Caco-2 (cell line): ENCODE results near the gene CTSZ. TPM values are rescaled to one million over a fixed set of nuclear protein-coding genes. Genes with fewer than 3 reads are reported as not detected.

Experiments used
- BruUV-seq: library from RNA; stranded (reverse); fragments of 400-500 nt; replicated peaks from 2 replicates; lab custom pipeline; 2021; lab: Mats Ljungman, UMichigan
- CTCF ChIA-PET: fragments of 300-600 bp; sonication (Branson Sonifier 250); formaldehyde crosslinking; loops from one replicate; lab custom pipeline; 2022; ENCODE audit warnings: antibody characterized with exemption; lab: Charles Lee
- POLR2A ChIA-PET: fragments of 300-600 bp; sonication (Branson Sonifier 250); formaldehyde crosslinking; loops from one replicate; lab custom pipeline; 2022; ENCODE audit warnings: antibody characterized with exemption; lab: Charles Lee
- DNase-seq, 2 experiments: peaks; one replicate each; pipeline versions ENCODE4 v3.0.0 to v3.0.0-alpha.2; 2020 to 2022
- H3K27me3 ChIP-seq: replicated peaks from 2 replicates; pipeline ENCODE4 v1.6.0; 2011; ENCODE audit warnings: low read length; ENCODE audit not compliant: control insufficient read depth, insufficient read depth
- H3K36me3 ChIP-seq: 2 replicates; pipeline ENCODE4 v1.5.1; 2011; ENCODE audit warnings: low read length; ENCODE audit not compliant: control insufficient read depth, insufficient read depth
- H3K4me1 ChIP-seq: fragments of 250-450 bp; sonication (Bioruptor Pico); 2 replicates; pipeline ENCODE4 v1.5.1; 2020; ENCODE audit warnings: mild to moderate bottlenecking
- H3K4me3 ChIP-seq: 2 replicates; pipeline ENCODE4 v1.5.1; 2011; ENCODE audit warnings: low read depth, mild to moderate bottlenecking, control low read depth, low read length
- H3K9me3 ChIP-seq: fragments of 250-450 bp; sonication (Bioruptor Pico); 2 replicates; pipeline ENCODE4 v1.5.1; 2020; ENCODE audit warnings: mild to moderate bottlenecking, moderate library complexity
- H3K27ac Mint-ChIP-seq: one replicate; pipeline ENCODE4 v1.8.0; 2022; ENCODE audit warnings: mixed read lengths; ENCODE audit not compliant: unreplicated experiment
- H3K27me3 Mint-ChIP-seq: one replicate; pipeline ENCODE4 v1.8.0; 2022; ENCODE audit warnings: mixed read lengths; ENCODE audit not compliant: insufficient read depth, unreplicated experiment
- H3K36me3 Mint-ChIP-seq: one replicate; pipeline ENCODE4 v1.8.0; 2022; ENCODE audit warnings: mild to moderate bottlenecking, mixed read lengths; ENCODE audit not compliant: insufficient read depth, unreplicated experiment
- H3K4me1 Mint-ChIP-seq: one replicate; pipeline ENCODE4 v1.8.0; 2022; ENCODE audit warnings: low read depth, mixed read lengths; ENCODE audit not compliant: unreplicated experiment
- H3K4me3 Mint-ChIP-seq: one replicate; pipeline ENCODE4 v1.8.0; 2022; ENCODE audit warnings: mild to moderate bottlenecking, moderate library complexity, mixed read lengths; ENCODE audit not compliant: unreplicated experiment
- H3K9me3 Mint-ChIP-seq: one replicate; pipeline ENCODE4 v1.8.0; 2022; ENCODE audit warnings: mixed read lengths; ENCODE audit not compliant: unreplicated experiment
- intact Hi-C: fragments of 100-400 bp; cut with micrococcal nuclease; formaldehyde crosslinking; loops from one replicate; pipeline ENCODE4 v1.10.0; 2022; ENCODE audit not compliant: unreplicated experiment
- total RNA-seq: library from RNA; stranded (reverse); gene quantifications from 2 replicates; pipeline ENCODE4 v1.2.3, GENCODE V29; 2022
- TF ChIP-seq, protein P1 (sequence below), 2 experiments: fragments of 200-600 bp in 1 of 2; IDR thresholded peaks; 1 replicate in 1 of 2; 2 replicates in 1 of 2; pipeline versions ENCODE4 v1.5.1 to v1.8.0; 2011 to 2022; ENCODE audit warnings: antibody characterized with exemption in 1 of 2, control low read depth in 1 of 2, inconsistent platforms in 1 of 2, low read depth in 1 of 2, low read length in 1 of 2, mild to moderate bottlenecking in 1 of 2, moderate library complexity in 1 of 2; ENCODE audit not compliant: insufficient read depth in 1 of 2, severe bottlenecking in 1 of 2, unreplicated experiment in 1 of 2

CTSZ gene
- total RNA-seq, 1 experiment from 2014 or later, result 228 TPM

DNA sequence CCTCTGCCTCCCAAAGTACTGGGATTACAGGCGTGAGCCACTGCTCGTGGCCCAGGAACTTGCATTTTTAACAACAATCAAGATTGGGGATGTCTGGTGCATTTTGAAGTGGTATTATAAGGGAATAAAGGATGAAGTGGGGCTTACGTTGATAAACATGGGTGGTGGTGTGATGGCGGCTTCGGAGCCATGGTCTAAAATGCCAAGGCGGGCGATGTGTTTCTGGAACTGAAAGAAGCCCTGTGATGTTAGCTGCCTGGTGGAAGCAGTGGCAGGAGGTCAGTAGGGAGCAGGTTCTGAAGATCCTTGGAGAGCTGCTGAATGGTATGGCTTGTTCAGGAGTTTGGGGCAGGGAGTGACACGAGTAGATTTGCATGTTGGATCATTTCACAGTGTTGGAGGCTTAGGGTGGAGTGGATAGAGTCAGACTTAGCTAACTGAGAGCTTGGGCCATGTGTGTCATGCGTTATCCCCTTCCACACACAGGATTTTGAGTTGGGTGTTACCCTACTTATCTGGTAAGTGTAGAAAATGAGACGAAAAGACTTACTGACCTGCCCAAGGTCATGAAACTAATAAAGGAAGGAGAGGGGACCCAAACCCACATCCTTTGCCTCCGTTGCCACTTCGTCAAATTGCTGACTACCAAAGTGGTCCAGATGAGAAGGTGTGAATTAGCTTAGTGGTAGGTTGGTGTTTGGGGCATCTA is 24.5 kb downstream of the CTSZ start:
- BruUV-seq, result TSS peak; percentile 50
- TF ChIP-seq, protein P1, sequence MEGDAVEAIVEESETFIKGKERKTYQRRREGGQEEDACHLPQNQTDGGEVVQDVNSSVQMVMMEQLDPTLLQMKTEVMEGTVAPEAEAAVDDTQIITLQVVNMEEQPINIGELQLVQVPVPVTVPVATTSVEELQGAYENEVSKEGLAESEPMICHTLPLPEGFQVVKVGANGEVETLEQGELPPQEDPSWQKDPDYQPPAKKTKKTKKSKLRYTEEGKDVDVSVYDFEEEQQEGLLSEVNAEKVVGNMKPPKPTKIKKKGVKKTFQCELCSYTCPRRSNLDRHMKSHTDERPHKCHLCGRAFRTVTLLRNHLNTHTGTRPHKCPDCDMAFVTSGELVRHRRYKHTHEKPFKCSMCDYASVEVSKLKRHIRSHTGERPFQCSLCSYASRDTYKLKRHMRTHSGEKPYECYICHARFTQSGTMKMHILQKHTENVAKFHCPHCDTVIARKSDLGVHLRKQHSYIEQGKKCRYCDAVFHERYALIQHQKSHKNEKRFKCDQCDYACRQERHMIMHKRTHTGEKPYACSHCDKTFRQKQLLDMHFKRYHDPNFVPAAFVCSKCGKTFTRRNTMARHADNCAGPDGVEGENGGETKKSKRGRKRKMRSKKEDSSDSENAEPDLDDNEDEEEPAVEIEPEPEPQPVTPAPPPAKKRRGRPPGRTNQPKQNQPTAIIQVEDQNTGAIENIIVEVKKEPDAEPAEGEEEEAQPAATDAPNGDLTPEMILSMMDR (IDR thresholded peaks at IDR 0.05; ENCODE audit: insufficient read depth in 1 of 2, low read depth in 1 of 2, low read length in 1 of 2, severe bottlenecking in 1 of 2, unreplicated experiment in 1 of 2), result no peak
- Mint-ChIP-seq H3K4me1 (peaks cover 21% of the 10 kb centered on the region), H3K27me3 (no peaks in the 10 kb centered on the region), H3K36me3 (peaks cover 46% of the 10 kb centered on the region), H3K4me3 (peak overlapping the region; percentile 76), H3K9me3 (no peaks in the 10 kb centered on the region), H3K27ac (peak overlapping the region; percentile 51)
- H3K27me3 ChIP-seq, result no peaks in the 10 kb centered on the region
- intact Hi-C loops, result no loop called here
- ChIA-PET POLR2A (interaction anchor here (0.6 to 2.0 kb wide), 5 partner anchors 8 to 581 kb away, joined by 3 to 21 read pairs (median 4); partner anchors contain the start of gene ATP5F1E), CTCF (no interaction called here)
- no peaks in the 10 kb centered on the region for H3K9me3 ChIP-seq
- peak in 1 of 2 experiments; percentile 44 for DNase-seq
- peaks cover 12% of the 10 kb centered on the region for H3K4me1 ChIP-seq
- peak overlapping the region; percentile 7; the same call in 1 of the 2 replicates for H3K4me3 ChIP-seq
- H3K36me3 ChIP-seq, result peaks cover 3% of the 10 kb centered on the region; the same call in 1 of the 2 replicates

DNA sequence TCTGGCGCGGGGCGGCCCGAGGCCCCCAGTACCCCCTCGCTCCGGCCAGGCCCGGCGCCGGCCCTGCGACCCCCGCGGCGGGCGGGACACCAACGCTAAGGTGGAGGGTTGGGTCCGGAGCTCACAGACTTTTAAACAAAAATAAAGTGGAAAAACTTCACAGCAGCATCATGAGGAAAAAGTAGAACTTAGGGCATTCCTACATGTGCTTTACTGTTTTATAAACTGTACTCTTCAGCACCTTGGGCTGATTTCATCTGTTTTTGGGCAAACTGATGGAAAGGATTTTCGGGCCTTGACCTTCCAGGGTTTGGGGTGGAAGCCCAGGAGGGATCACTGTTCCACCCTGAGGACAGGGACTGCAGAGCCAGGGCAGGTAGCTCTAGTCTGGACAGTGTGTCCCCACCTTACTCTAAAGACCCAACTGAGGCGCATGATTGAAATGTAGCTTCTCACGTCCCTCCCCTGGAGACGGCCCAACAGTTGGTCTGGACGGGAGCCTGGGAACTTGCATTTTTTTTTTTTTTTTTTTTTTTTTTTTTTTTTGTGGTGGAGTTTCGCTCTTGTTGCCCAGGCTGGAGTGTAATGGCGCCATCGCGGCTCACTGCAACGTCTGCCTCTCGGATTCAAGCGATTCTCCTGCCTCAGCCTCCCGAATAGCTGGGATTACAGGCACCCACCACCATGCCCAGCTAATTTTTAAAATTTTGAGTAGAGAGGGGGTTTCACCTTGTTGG is 25.3 kb downstream of the CTSZ start:
- Histone ChIP-seq H3K27me3 (no peaks in the 10 kb centered on the region), H3K4me3 (peak overlapping the region; percentile 57), H3K4me1 (peaks cover 12% of the 10 kb centered on the region), H3K9me3 (no peaks in the 10 kb centered on the region), H3K36me3 (no peaks in the 10 kb centered on the region)
- TF ChIP-seq, protein P1 (IDR thresholded peaks at IDR 0.05; ENCODE audit: insufficient read depth in 1 of 2, low read depth in 1 of 2, low read length in 1 of 2, severe bottlenecking in 1 of 2, unreplicated experiment in 1 of 2), result no peak
- H3K4me3 Mint-ChIP-seq, result peak overlapping the region; percentile 76
- H3K9me3 Mint-ChIP-seq, result no peaks in the 10 kb centered on the region
- ChIA-PET POLR2A (interaction anchor here (0.5 to 2.0 kb wide), 8 partner anchors 9 to 672 kb away, joined by 3 to 21 read pairs (median 4); partner anchors contain the start of genes ATP5F1E and RAB22A), CTCF (interaction anchor here (0.6 to 1.5 kb wide), 6 partner anchors 9 to 377 kb away, joined by 3 to 11 read pairs (median 7); partner anchors contain the start of gene ATP5F1E)
- peaks cover 38% of the 10 kb centered on the region for H3K36me3 Mint-ChIP-seq
- BruUV-seq, result no TSS peak
- intact Hi-C loops, result loop anchor here (1.0 to 2.0 kb wide), 3 partner anchors 51 to 89 kb away; partner anchors contain the start of genes ATP5F1E and PRELID3B
- peaks cover 21% of the 10 kb centered on the region for H3K4me1 Mint-ChIP-seq
- peak; percentile 57 to 62 for DNase-seq
- H3K27me3 Mint-ChIP-seq, result no peaks in the 10 kb centered on the region
- peak overlapping the region; percentile 51 for H3K27ac Mint-ChIP-seq
